HG02610 (cell line): ENCODE data around the gene TRIM66.

Experiments
- ATAC-seq: cut with Tn5 transposase; IDR thresholded peaks from one replicate; pipeline ENCODE4 v1.9.1; 2021; ENCODE audit warnings: mild to moderate bottlenecking, moderate library complexity; ENCODE audit not compliant: unreplicated experiment

The TRIM66 gene, protein sequence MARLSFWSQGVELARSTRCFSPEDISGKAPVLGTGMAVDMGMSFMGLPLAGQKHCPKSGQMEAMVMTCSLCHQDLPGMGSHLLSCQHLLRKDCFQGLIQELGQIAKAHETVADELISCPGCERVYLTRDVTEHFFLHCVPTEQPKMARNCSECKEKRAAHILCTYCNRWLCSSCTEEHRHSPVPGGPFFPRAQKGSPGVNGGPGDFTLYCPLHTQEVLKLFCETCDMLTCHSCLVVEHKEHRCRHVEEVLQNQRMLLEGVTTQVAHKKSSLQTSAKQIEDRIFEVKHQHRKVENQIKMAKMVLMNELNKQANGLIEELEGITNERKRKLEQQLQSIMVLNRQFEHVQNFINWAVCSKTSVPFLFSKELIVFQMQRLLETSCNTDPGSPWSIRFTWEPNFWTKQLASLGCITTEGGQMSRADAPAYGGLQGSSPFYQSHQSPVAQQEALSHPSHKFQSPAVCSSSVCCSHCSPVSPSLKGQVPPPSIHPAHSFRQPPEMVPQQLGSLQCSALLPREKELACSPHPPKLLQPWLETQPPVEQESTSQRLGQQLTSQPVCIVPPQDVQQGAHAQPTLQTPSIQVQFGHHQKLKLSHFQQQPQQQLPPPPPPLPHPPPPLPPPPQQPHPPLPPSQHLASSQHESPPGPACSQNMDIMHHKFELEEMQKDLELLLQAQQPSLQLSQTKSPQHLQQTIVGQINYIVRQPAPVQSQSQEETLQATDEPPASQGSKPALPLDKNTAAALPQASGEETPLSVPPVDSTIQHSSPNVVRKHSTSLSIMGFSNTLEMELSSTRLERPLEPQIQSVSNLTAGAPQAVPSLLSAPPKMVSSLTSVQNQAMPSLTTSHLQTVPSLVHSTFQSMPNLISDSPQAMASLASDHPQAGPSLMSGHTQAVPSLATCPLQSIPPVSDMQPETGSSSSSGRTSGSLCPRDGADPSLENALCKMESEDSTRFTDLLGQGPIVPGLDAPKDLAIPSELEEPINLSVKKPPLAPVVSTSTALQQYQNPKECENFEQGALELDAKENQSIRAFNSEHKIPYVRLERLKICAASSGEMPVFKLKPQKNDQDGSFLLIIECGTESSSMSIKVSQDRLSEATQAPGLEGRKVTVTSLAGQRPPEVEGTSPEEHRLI (N-terminal part only)

DNA sequence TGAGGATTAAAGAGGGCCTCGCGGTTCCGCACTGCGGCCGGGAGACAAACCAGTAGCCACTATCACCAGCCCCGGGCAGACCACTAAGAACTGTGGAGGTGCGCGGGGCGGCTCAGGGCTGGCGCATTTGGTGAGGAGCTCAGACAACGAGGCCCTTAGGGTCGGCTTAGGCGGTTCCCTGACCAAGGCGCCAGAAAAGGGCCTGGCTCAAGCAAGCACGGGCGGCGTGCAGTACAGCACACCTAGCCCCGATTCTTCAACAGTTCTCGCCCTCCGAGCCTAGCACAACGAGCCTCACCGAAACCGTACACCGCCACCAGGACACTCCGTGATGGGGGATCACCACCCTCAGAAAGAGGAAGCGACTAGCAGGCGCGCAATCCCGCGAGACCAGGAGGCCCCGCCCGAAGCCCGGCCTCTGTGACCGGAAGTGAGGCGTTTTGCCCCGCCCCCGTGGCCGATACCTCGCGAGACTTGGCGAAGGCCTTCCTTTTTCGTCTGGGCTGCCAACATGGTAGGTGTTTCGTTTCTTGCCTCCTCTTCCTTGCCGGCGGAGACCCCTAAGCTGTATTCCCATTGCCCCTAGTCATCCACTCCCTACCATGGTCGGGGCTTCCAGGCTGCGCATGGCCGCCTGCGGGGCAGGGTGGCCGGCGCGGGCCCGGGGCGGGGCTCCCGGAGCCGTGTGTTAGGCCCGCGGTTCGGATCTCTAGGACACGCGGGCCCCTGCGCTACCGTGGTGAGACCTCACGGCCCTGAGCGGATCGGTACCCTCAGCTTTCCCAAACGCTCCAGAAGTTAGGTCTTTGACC lies at the start of gene TRIM66, which contains the start of gene RPL27A:
Gene TRIM66 (minus strand): TSS at position 363 of the 812 bp plus-strand sequence. CDS start 10,391 bp downstream, outside the sequence.
Gene RPL27A (plus strand): TSS at position 490 of the 812 bp plus-strand sequence. CDS start 22 bp downstream, at position 512.
- ATAC-seq, result peak; percentile 96

DNA sequence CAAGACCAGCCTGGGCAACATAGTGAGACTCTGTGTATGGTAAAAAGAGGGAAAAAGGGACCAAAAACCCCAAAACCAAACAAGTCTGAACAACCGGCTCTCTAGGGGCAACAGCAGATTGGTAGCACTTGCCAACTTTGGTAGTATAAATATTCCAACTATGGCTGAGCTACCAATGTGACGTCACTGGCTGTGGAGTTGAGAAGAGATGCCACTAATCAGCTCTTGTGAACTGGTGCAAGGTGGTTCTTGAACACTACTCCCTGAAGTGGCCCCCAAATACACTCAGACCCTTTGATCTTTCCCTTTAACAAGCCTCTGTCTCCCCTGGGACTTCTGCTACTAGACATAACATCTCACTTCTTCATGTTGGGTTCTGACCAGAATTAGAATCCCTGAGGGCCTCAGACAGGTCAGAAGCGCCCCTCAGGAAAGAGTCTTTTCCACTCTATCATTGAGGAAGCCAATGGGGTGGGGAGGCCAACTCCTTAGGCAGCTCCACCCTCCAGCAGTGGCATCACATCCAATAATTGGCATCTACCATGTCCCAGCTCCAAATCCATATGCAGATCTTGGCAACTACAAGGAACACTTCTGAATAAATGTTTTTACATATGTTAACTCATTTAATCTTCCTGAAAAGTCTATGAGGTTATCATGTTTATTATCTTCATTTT lies 49.3 kb upstream of the TRIM66 start:
- ATAC-seq, result no peak

DNA sequence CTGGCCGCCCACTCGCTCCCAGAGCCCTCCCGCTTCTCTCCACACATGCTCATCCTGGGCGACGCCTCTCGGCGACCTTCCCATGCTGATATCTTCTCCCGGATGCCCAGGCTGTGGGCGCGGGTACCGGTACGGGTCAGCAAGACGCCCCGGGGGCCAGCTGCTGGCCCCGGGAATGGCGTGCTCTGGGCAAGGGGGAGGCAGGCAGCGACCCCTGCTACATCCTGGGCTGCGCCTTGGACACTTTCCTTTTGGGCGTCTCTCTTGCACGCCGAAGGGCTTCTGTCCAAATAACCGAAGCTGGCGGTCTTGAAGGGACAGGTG lies 48.2 kb upstream of the TRIM66 start:
- ATAC-seq, result no peak

DNA sequence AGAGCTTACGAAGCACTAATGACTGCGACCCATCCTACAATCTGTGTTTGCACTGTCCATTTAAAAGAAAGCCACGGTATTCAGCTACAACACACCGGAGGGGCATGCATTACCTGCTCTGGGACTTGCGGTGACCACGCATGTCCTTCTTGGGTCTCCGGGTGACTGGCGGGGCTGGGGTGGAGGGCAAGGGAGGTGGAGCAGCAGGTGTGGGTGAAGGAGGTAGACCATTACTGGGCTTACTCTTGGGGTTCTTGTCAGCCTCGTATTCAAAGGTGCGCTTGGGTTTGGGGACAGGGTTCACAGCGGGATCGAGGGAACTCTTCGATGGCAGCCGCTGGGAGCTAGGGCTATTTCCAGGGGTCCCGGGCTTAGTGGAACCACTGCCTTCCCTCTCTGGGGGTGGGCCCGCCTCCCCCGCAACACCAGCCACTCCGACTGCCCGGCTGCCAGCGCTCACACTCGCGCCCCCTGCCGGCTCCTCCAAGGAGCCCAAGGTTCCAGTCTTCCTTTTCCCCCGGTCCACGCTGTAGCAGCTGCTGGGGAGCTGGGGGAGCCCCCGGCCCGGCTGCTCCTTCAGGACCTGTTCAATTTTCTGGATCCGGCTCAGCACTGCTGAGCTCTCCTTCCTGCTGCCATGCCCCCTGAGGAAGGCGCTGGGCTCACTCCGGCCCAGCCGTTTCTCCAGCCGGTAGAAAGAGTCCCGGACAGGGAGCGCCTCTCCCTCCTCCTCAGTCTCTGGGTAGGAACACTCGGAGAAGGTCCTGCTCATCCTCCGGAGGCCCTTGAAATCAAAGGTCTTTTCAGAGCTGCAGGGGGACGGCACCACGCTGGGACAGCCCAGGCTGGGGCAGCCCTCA lies 47.6 kb upstream of the TRIM66 start:
- ATAC-seq, result no peak

DNA sequence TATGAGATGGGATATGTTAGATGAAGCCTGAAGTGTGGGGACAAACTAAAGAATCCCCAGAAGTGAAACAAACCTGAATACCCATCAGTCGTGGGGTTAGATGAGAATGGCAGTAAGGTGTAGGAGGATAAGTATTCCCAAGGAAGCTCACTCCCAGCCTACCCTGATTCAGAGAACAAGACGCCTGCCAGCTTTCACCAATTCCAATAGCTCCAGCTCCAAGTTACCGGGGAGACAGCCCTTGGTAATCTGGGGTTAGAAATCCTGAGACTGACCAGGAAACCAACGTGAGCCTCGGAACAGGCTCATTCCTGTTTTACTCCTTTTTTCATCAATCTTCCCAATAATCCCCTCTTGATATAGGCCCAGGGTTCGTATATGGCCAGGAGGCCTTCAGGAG lies 46.6 kb upstream of the TRIM66 start:
- ATAC-seq, result no peak

DNA sequence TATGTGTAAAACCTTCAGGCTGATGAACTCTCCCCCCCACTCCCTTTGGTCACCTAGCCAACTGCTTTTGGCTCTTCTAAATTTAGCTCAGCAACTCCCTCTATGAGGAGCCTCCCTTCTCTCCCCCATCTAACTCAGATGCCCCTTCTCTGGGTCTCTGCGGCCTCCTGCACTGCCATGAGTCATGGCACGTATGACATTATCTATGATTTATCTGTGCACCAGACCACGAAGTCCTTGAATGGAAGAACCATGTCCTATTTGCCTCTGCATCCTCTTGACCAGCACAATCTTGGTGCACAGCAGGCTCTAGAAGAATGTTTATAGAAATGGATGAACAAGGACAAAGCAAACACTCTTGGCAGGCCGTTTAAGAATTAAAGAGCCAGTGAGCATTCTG lies 46.1 kb upstream of the TRIM66 start:
- no peak for ATAC-seq

DNA sequence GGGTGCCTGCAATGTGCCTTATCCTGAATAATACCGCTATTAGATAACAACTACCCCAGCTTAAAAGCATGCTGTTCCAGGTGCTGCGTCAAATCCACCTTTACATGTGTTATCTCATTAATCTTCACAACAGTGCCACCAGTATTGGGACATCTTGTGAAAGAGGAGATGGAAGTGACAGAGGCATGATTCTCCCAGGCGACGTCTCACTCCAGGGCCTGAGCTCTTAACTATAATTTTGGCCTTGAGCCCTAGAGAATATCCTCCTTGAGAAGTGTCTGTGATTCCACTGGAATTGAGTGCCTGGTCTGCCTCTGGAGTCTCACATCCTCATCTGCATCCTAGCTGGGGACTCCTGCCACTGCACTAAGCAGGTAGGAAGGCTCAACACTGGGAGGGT lies 43.9 kb upstream of the TRIM66 start:
- ATAC-seq, result no peak

DNA sequence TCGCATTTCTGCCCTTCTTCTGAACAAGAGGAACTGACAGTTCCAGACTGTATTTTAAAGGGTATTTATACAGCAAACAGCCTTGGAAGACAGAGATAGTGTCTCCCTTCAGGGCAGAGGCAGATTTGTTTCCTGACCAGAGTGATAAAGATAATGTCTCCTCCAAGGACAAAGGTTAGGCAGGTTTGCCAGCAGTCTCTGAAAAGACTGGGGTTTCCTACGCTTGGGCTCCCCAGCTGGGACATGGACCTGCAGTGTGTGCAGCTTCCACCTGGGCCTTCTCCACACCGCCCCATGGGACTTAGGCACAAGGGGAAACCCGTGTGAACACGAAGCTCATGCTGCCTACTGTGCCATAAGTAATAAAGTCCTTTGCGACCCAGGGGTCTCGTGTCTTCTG lies 42.2 kb upstream of the TRIM66 start:
- ATAC-seq, result no peak

DNA sequence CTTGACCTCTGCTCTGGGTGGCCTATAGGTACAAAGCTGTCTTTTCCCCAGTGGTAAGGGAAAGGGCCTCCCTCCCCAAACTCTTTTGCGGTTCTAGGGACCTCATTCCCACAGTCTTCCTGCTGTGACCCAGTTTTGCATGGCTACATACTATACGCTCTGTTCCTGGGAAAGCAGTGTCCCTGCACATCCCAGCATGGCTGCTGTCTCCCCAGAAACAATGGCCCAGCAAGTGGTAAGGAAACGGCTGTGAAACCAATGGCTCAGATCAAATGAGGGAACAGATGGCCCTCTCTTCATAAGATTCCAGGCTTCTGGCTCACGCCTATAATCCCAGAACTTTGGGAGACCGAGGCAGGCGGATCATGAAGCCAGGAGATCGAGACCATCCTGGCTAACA lies 41.2 kb upstream of the TRIM66 start:
- ATAC-seq, result no peak

DNA sequence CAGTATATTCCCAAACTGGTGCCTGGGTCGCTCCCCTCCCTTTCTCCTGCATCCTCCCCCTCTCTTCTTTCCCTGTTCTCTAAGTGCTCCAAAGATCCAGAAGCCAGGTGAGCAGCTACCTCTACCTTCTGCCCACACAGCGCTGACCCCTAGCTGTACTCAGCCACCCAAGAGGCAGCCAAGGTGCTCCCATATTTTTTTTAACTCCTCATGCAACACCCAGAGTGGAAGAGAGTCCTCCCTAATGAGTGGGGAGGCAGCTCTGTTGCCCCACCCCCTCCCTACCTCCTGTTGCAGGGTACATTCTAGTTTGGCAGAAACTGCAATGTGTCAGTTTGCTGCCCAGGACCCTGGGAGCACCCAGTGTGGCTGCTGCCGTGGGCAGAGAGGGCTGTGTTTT lies 40.3 kb upstream of the TRIM66 start:
- ATAC-seq, result no peak

DNA sequence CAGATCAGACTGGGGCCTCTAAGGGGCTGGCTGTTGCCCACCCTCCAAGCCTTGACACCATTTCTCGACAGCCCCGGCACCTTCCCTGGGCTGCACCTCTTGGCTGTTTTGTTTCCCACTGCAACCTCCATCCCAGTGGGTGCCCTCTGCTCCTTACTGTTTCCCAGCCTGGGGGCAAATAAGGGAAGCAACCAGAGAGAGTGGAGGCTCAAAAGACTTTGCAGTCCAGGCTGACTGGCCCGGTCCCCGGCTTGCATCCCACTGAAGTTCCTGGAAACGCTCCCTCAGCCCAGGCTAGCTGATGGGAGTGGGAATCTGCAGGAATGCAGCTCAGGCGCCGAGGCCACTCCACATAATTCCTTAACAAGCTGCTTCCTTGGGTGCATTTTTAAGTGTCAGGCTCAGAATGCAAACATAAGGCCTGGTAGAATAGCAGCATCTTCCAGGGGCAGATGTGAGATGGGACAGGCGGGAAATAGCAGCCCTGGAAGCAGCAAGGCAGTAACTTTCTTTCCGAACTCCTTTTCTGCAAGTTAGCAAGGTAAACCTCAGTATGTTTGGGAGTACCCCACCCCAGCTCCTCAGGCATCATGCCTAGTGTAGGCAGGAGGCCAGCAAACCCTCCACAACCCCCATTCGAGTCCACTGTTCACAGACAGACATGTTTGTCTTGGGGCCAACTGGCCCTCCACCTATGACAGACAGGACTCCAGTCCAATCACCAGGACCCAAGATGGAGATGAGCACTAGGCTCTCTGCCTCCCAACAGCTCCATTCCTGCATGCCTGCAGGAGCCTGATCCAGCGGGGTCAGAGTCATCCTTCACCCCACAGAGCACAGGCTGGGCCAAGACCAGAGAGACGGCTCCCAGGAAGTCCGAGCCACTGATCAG lies 39.4 kb upstream of the TRIM66 start:
- no peak for ATAC-seq

DNA sequence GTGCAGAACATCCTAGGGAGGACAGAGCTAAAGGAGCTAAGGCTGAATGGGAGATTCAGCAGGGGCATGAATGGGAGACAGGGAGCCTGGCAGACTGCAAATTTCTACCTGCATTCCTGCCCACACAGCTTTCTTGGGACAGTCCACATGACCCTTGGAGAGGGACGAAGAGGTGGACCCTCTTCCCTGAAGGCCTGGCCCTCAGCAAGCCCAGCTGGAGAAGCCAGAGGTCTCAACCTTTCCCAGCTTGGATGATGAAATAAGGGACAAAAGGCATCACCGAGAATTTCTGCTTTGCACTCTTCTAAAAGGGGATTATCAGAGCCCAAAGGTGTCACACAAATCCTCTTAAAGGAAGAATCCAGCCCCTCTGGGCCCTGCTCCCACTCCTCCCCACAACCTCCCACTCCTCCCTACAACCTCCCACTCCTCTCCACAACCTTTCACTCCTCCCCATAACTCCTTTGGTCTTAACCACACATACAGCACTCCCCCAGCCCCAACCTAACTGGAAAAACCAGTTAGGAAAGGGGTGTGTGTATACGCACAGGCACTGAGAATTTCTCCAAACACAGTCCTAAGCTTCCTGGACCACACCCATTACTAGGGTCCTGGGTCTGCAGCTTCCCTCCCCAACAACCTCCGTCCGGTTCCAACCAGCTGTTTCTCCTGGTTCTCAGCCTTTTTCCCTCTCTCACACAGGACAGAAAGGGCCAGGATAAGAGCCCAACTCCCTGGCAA lies 38.6 kb upstream of the TRIM66 start:
- ATAC-seq, result no peak

DNA sequence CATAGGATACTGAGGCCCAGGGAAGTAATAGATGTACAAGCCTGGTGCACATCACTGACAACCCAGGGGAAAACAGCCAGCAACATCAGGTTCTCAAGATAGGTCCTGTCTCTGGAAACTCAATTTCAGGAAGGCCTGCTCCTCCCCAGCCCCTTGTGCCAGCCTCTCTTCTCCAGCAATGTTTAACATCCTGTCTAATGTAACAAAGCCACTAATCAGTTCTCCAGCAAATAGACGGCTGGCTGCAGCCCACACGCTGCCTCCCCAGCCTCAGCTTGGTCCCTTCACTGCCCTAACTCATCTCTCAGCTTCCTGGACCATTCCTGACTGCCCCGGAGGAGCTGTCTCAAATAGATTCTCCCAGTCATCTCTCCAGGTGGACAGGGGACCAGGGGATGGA lies 37.9 kb upstream of the TRIM66 start:
- ATAC-seq, result no peak

DNA sequence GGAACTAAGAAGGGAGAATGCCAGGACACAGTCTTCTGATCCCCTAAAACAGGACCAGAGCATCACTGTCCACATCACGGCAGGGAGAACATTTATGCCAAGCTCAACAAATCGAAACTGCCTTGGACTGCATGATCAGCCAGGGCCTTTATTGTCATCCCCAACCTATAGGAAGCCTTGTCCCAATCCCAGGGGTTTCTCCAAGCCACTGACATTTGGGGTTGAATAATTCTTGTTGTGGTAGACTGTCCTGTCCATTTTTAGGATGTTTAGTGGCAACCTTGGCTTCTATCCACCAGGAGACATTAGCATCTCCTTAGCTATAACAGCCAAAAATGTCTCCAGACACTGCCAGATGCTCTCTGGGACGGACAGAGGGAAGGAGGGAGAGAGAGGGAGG lies 37.3 kb upstream of the TRIM66 start:
- no peak for ATAC-seq

DNA sequence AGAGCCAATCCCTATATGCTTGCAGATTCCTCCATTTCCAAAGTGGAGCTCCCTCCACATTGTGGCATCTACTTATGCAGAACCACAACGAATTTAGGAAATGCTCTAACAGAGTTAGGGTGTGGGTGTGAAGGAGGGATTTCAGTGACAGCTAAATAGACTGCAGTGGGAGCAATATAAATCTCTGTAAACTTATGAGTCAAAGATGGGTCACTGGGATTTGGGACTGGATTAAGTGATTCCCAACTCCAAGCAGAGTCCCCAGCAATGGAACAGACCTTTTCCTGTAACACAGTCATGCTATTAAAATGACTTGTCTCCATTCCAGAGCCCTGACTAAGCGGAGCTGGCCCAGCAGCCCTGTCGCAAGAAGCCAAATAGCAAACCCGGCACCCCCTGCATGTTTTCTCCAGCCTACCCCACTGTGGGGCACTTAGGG lies 36.8 kb upstream of the TRIM66 start:
- ATAC-seq, result no peak

DNA sequence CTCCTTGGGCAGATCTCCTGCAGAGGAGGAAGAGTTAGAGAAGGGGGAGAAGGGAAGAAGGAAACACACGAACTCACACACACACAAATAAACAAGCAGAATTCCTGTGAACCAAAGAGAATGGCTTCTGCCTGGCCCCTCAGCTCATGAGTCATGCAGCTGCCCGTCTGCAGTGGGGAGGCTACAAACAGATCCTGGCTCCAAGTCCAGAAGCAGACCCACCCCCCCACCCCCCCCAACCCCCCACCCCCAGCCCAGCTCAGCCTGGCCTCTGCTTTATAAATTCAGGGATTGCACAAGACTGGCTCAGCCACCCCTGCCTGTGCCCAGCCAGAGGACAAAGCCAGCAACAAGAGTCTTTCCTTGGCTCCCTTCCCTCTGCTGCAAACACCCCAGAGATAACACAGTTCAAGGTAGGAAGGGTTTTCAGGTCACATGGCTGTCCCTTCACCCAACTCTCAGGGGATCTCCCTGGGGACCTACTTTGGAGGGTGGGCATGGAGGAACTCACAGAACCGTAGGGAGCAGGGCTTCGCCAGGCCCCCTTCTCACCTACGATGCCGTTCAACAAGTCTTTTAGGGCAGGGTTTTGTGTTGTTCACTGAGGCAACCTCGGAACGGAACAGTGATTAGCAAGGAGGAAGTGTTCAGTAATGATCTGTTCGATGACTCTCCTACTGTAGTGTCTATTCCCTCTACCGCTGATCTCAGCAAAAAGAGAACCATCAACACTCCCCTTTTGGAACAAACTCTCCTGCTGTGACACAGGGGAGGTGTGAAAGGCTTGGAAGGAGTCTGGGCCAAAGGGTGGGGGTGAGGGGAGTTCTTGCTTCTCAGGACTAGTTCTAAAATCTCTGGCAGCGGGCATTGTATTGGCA lies 35.6 kb upstream of the TRIM66 start:
- no peak for ATAC-seq

DNA sequence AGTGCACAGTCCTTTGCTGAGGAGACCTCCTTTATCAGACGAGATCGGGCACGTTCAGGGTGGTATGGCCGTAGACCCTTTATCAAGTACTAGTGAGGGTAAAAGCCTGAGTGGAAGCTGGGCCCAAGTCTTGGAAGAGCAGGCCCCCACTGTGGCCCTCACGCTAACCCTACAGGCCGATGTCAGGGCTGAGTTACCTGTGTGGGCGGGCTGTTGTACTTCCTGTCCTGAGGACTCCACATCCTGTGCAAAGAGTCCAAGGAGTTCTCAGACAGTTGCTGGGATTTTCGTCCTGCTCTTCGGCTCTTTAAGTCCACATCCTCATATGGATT lies 35.0 kb upstream of the TRIM66 start:
- ATAC-seq, result no peak
